Lower leg skin (tissue), 3 donors: Measurements from ENCODE around the gene KRTAP1-1.

Experiments
- CTCF ChIP-seq, 3 donors: fragments of 450-650 bp; IDR thresholded peaks; one replicate each; pipeline ENCODE4 v1.5.1; 2016; ENCODE audit warnings: antibody characterized with exemption in 3 of 3, mild to moderate bottlenecking in 3 of 3, moderate library complexity in 2 of 3
- POLR2A ChIP-seq, 2 donors: fragments of 450-650 bp; IDR thresholded peaks; one replicate each; pipeline ENCODE4 v1.6.1; 2016 to 2017; ENCODE audit warnings: antibody characterized with exemption in 2 of 2, mild to moderate bottlenecking in 1 of 2, moderate library complexity in 1 of 2

GRCh38 chr17:40995116-40995515 lies 46.1 kb downstream of the KRTAP1-1 start:
- TF ChIP-seq CTCF (IDR thresholded peaks at IDR 0.05) (no peak), POLR2A (IDR thresholded peaks at IDR 0.05) (no peak)
